ENCODE results near the gene MYBBP1A. TPM values are rescaled to one million over a fixed set of nuclear protein-coding genes. Genes with fewer than 3 reads are reported as not detected.

MYBBP1A gene
- total and polyA plus RNA-seq, 2 of the 4 experiments (the other 2 are of a cell fraction) = 22.6 to 45.9 TPM

DNA sequence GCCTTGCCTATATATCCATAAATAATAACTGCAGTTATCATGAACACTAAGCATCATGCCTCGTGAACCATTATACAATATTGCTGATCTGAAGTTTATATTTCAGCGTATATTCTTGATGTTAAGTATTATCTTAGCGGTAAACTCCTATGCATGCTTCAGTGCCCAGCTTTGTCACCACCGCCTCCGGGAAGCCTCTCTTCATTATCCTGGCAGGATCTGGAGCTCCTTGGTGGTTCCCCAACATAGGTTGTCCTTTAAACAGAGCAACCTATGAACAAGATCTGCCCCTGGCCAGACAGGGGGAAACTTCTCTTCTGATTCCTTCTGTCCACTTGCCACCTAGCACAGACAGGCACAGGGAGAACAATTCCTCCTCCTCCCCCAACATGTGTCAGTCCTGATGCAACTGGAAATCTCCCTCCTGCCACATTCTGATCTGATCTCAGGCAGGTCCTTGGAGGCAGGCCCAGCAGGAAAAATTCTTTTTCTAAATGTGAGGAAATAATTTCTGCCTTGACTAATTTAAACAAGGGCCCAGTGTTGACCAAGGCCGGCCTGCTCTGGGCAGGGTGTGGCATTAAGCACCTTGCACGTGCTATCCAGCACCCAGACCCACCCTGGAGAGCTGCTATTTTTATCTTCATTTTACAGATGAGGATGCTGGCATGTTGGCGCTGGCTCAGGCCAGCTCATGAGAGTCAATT is 34.1 kb downstream of the MYBBP1A start:
- H3K23ac ChIP-seq (ENCODE audit: low read depth, low read length) = no peak overlapping the region
- H3K27me3 ChIP-seq (ENCODE audit: control insufficient read depth, insufficient read depth, low read length) = peaks cover 3% of the 10 kb centered on the region; the same call in 1 of the 2 replicates
- dilution Hi-C loops (cut with HindIII; ENCODE audit: low sequenced_read_pairs, unreplicated experiment) (no loop called here), intact Hi-C loops (cut with micrococcal nuclease) (no loop called here), in situ Hi-C loops (cut with MboI; ENCODE audit: low sequenced_read_pairs) (no loop called here)
- no CpG with 5 or more reads among the region's 8 CpGs for WGBS, 2 experiments (ENCODE audit: extremely low coverage in 2 of 2, insufficient read length in 1 of 2)
- H2BK15ac ChIP-seq (ENCODE audit: low read depth, low read length) = no peak overlapping the region
- 0 out of 2 replicates have a peak, but pooled peaks cover 3% of the 10 kb centered on the region for H3K9me1 ChIP-seq (ENCODE audit: insufficient read depth, low read length)
- no peak overlapping the region for H4K91ac ChIP-seq (ENCODE audit: insufficient read depth, low read depth, low read length)
- no peak overlapping the region for H3K4me2 ChIP-seq (ENCODE audit: low read depth, low read length)
- CTCF ChIA-PET = no interaction called here
- no peak overlapping the region for H4K8ac ChIP-seq (ENCODE audit: low read depth in 2 of 2, low read length in 2 of 2)
- DNase-seq (peak; percentile 54), ATAC-seq (ENCODE audit: low read depth) (0 out of 2 replicates have a peak, but pooled peaks have one; percentile 7)
- no peak overlapping the region for H2BK120ac ChIP-seq (ENCODE audit: low read depth, low read length)
- no peaks in the 10 kb centered on the region for H4K20me1 ChIP-seq (ENCODE audit: insufficient read depth, low read length)
- H2AK9ac ChIP-seq (replicated peaks; ENCODE audit: low read depth, low read length, poor library complexity) = no peak overlapping the region
- no peaks in the 10 kb centered on the region for H3K79me1 ChIP-seq (ENCODE audit: low read depth in 1 of 2, low read length in 2 of 2)
- H3K4me1 ChIP-seq (ENCODE audit: control insufficient read depth, insufficient read depth, low read length) = peaks cover 6% of the 10 kb centered on the region
- H3K9me3 ChIP-seq (ENCODE audit: control insufficient read depth, insufficient read depth, low read length) = peaks cover 2% of the 10 kb centered on the region; the same call in 1 of the 2 replicates
- no peak overlapping the region for H3K14ac ChIP-seq (replicated peaks; ENCODE audit: low read depth, low read length)
- H2AFZ ChIP-seq (replicated peaks; ENCODE audit: low read length, poor library complexity) = no peak overlapping the region
- TF ChIP-seq, protein P1, sequence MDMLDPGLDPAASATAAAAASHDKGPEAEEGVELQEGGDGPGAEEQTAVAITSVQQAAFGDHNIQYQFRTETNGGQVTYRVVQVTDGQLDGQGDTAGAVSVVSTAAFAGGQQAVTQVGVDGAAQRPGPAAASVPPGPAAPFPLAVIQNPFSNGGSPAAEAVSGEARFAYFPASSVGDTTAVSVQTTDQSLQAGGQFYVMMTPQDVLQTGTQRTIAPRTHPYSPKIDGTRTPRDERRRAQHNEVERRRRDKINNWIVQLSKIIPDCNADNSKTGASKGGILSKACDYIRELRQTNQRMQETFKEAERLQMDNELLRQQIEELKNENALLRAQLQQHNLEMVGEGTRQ (IDR thresholded peaks at IDR 0.05; ENCODE audit: low read depth, low read length) = no peak
- TF ChIP-seq RFX5 (IDR thresholded peaks at IDR 0.05; ENCODE audit: low read depth, low read length) (no peak), NFE2L2 (IDR thresholded peaks at IDR 0.05; ENCODE audit: low read depth, low read length) (no peak), RAD21 (IDR thresholded peaks at IDR 0.05; ENCODE audit: low read length) (no peak), MAZ (IDR thresholded peaks at IDR 0.05; ENCODE audit: borderline replicate concordance, low read depth, low read length) (no peak), MAFK (IDR thresholded peaks at IDR 0.05; ENCODE audit: low read depth, low read length) (no peak), SMC3 (IDR thresholded peaks at IDR 0.05; ENCODE audit: low read depth, low read length) (no peak), RCOR1 (IDR thresholded peaks at IDR 0.05; ENCODE audit: insufficient replicate concordance, low read length) (no peak), FOS (IDR thresholded peaks at IDR 0.05; ENCODE audit: low read depth, low read length) (no peak), BHLHE40 (IDR thresholded peaks at IDR 0.05; ENCODE audit: low read depth, low read length) (no peak), CEBPB (IDR thresholded peaks at IDR 0.05; ENCODE audit: low read depth, low read length) (no peak), CHD1 (IDR thresholded peaks at IDR 0.05; ENCODE audit: low read depth, low read length) (no peak), MXI1 (IDR thresholded peaks at IDR 0.05; ENCODE audit: borderline replicate concordance, low read depth, low read length) (no peak)
- TF ChIP-seq, protein P2, sequence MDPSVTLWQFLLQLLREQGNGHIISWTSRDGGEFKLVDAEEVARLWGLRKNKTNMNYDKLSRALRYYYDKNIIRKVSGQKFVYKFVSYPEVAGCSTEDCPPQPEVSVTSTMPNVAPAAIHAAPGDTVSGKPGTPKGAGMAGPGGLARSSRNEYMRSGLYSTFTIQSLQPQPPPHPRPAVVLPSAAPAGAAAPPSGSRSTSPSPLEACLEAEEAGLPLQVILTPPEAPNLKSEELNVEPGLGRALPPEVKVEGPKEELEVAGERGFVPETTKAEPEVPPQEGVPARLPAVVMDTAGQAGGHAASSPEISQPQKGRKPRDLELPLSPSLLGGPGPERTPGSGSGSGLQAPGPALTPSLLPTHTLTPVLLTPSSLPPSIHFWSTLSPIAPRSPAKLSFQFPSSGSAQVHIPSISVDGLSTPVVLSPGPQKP (IDR thresholded peaks at IDR 0.05; ENCODE audit: borderline replicate concordance, low read depth, low read length) = no peak
- TF ChIP-seq, protein P3, sequence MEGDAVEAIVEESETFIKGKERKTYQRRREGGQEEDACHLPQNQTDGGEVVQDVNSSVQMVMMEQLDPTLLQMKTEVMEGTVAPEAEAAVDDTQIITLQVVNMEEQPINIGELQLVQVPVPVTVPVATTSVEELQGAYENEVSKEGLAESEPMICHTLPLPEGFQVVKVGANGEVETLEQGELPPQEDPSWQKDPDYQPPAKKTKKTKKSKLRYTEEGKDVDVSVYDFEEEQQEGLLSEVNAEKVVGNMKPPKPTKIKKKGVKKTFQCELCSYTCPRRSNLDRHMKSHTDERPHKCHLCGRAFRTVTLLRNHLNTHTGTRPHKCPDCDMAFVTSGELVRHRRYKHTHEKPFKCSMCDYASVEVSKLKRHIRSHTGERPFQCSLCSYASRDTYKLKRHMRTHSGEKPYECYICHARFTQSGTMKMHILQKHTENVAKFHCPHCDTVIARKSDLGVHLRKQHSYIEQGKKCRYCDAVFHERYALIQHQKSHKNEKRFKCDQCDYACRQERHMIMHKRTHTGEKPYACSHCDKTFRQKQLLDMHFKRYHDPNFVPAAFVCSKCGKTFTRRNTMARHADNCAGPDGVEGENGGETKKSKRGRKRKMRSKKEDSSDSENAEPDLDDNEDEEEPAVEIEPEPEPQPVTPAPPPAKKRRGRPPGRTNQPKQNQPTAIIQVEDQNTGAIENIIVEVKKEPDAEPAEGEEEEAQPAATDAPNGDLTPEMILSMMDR (conservative IDR thresholded peaks at IDR 0.05; ENCODE audit: low read depth, low read length) = no peak
- no peaks in the 10 kb centered on the region for H3K36me3 ChIP-seq (ENCODE audit: control insufficient read depth, insufficient read depth, low read length)
- no peak overlapping the region for H3K9ac ChIP-seq (ENCODE audit: low read depth, low read length)
- no peak overlapping the region for H2BK20ac ChIP-seq (ENCODE audit: low read depth, low read length)
- H3K18ac ChIP-seq (ENCODE audit: low read depth, low read length) = no peak overlapping the region
- H2BK5ac ChIP-seq (ENCODE audit: low read depth, low read length, poor library complexity, severe bottlenecking) = no peak overlapping the region
- H3K4me3 ChIP-seq (ENCODE audit: insufficient read depth, low read depth, low read length) = no peak overlapping the region
- POLR2A ChIA-PET (ENCODE audit: unreplicated experiment) = no interaction called here
- no TSS peak for BruUV-seq (replicated peaks)
- H3K56ac ChIP-seq (ENCODE audit: extremely low read depth, insufficient read depth, low read length) = no peak overlapping the region
- no peak overlapping the region for H3K4ac ChIP-seq (ENCODE audit: low read depth, low read length)
- H2AK5ac ChIP-seq (ENCODE audit: low read depth, low read length) = no peak overlapping the region
- no peak overlapping the region for H3K27ac ChIP-seq (ENCODE audit: insufficient read depth, low read length)
- no peak overlapping the region for H4K5ac ChIP-seq (ENCODE audit: low read depth, low read length)
